HepG2 (cell line): ENCODE data around the gene MIDN. TPM values are rescaled to one million over a fixed set of nuclear protein-coding genes. Genes with fewer than 3 reads are reported as not detected.

Experiments
- CC2D1A ChIP-seq: sonication (generic); formaldehyde crosslinking; IDR thresholded peaks from 2 replicates; pipeline ENCODE4 v1.8.1; 2023; ENCODE audit warnings: mild to moderate bottlenecking, missing genetic modification reagents
- HNRNPK ChIP-seq: fragments of 200-400 bp; formaldehyde crosslinking; IDR thresholded peaks from 2 replicates; pipeline ENCODE4 v1.6.1; 2018; ENCODE audit warnings: low read length, low read depth, moderate library complexity, mild to moderate bottlenecking; ENCODE audit not compliant: poor library complexity, severe bottlenecking
- HOXA3 ChIP-seq: sonication (generic); formaldehyde crosslinking; IDR thresholded peaks from 2 replicates; pipeline ENCODE4 v1.5.0; 2020; ENCODE audit warnings: missing genetic modification reagents
- MIER2 ChIP-seq: IDR thresholded peaks from 2 replicates; pipeline ENCODE4 v1.6.1; 2016; ENCODE audit warnings: missing biosample characterization, missing genetic modification reagents
- MYC ChIP-seq: sonication (generic); formaldehyde crosslinking; IDR thresholded peaks from 2 replicates; pipeline ENCODE4 v1.9.0; 2021; ENCODE audit warnings: missing genetic modification reagents, borderline replicate concordance
- NCOA2 ChIP-seq: sonication (generic); formaldehyde crosslinking; IDR thresholded peaks from 2 replicates; pipeline ENCODE4 v1.8.0; 2022; ENCODE audit warnings: inconsistent platforms
- NFRKB ChIP-seq: fragments of 450-650 bp; IDR thresholded peaks from 2 replicates; pipeline ENCODE4 v1.6.1; 2017
- POLR2G ChIP-seq: fragments of 200-400 bp; formaldehyde crosslinking; IDR thresholded peaks from 2 replicates; pipeline ENCODE4 v1.6.1; 2018; ENCODE audit warnings: mild to moderate bottlenecking, low read depth, low read length, moderate library complexity
- TBX2 ChIP-seq: sonication (generic); formaldehyde crosslinking; IDR thresholded peaks from 2 replicates; pipeline ENCODE4 v1.5.0; 2020; ENCODE audit warnings: missing genetic modification reagents, mild to moderate bottlenecking, borderline replicate concordance
- XRCC5 ChIP-seq: fragments of 200-400 bp; formaldehyde crosslinking; optimal IDR thresholded peaks from 2 replicates; pipeline ENCODE3; 2017; ENCODE audit warnings: mild to moderate bottlenecking, low read length
- ZFP41 ChIP-seq: sonication (generic); formaldehyde crosslinking; IDR thresholded peaks from 2 replicates; pipeline ENCODE4 v1.4.0; 2020; ENCODE audit warnings: mild to moderate bottlenecking, missing genetic modification reagents, borderline replicate concordance
- ZFX ChIP-seq: sonication (generic); formaldehyde crosslinking; IDR thresholded peaks from 2 replicates; pipeline ENCODE4 v1.4.0; 2020; ENCODE audit warnings: mild to moderate bottlenecking, low read depth, missing genetic modification reagents, moderate library complexity
- ZFY ChIP-seq: sonication (generic); formaldehyde crosslinking; IDR thresholded peaks from 2 replicates; pipeline ENCODE4 v1.4.0; 2020; ENCODE audit warnings: missing genetic modification reagents
- ZNF232 ChIP-seq: sonication (generic); formaldehyde crosslinking; IDR thresholded peaks from 2 replicates; pipeline ENCODE4 v1.4.0; 2020; ENCODE audit warnings: missing genetic modification reagents, borderline replicate concordance
- ZNF260 ChIP-seq: sonication (generic); formaldehyde crosslinking; IDR thresholded peaks from 2 replicates; pipeline ENCODE4 v1.4.0; 2020; ENCODE audit warnings: missing genetic modification reagents, low read depth, mild to moderate bottlenecking, borderline replicate concordance
- ZNF263 ChIP-seq: sonication (generic); formaldehyde crosslinking; IDR thresholded peaks from 2 replicates; pipeline ENCODE4 v1.4.0; 2020; ENCODE audit warnings: missing genetic modification reagents
- ZNF343 ChIP-seq: sonication (generic); formaldehyde crosslinking; IDR thresholded peaks from 2 replicates; pipeline ENCODE4 v1.4.0; 2020; ENCODE audit warnings: mild to moderate bottlenecking, missing genetic modification reagents
- ZNF510 ChIP-seq: sonication (generic); formaldehyde crosslinking; IDR thresholded peaks from 2 replicates; pipeline ENCODE4 v1.4.0; 2020; ENCODE audit warnings: low read depth, mild to moderate bottlenecking, missing genetic modification reagents
- ZNF674 ChIP-seq: sonication (generic); formaldehyde crosslinking; IDR thresholded peaks from 2 replicates; pipeline ENCODE4 v1.5.0; 2020; ENCODE audit warnings: low read depth, mild to moderate bottlenecking, missing genetic modification reagents
- ZNF879 ChIP-seq: sonication (generic); formaldehyde crosslinking; IDR thresholded peaks from 2 replicates; pipeline ENCODE4 v1.8.1; 2023; ENCODE audit warnings: missing genetic modification reagents
- polyA plus RNA-seq, 8 experiments: library from polyadenylated mRNA; depleted of rRNA in 3 of 8; stranded (reverse) in 7 of 8; unstranded in 1 of 8; fragments of >200 nt; fragmentation: Illumina TruSeq in 4 of 8; extraction: Trizol in 4 of 8; gene quantifications; 2 replicates each; pipeline versions ENCODE4 v1.2.1 to v1.2.3, GENCODE V29; 2011 to 2016; ENCODE audit warnings: low read depth in 4 of 8, missing spikeins in 1 of 8, mixed read lengths in 1 of 8; ENCODE audit not compliant: insufficient read depth in 1 of 8
- total RNA-seq, 5 experiments: library from RNA; depleted of rRNA; stranded (reverse); fragments of >200 nt; fragmentation: Illumina TruSeq; extraction: Trizol; gene quantifications; 2 replicates each; pipeline ENCODE4 v1.2.3, GENCODE V29; 2016; ENCODE audit warnings: low read depth in 1 of 5
- TF ChIP-seq, protein P1 (sequence below): sonication (generic); formaldehyde crosslinking; IDR thresholded peaks from 2 replicates; pipeline ENCODE4 v1.4.0; 2020; ENCODE audit warnings: missing genetic modification reagents
- TF ChIP-seq, protein P2 (sequence below): sonication (generic); formaldehyde crosslinking; IDR thresholded peaks from 2 replicates; pipeline ENCODE4 v1.4.0; 2020; ENCODE audit warnings: mild to moderate bottlenecking, missing genetic modification reagents
- TF ChIP-seq, protein P3 (sequence below): sonication (generic); formaldehyde crosslinking; IDR thresholded peaks from 2 replicates; pipeline ENCODE4 v1.4.0; 2020; ENCODE audit warnings: missing genetic modification reagents

Gene MIDN
- total and polyA plus RNA-seq, 2 of the 13 experiments (the other 11 are each of a cell fraction or from before 2014, with no cell fraction given), result 8.4 to 18.0 TPM

DNA sequence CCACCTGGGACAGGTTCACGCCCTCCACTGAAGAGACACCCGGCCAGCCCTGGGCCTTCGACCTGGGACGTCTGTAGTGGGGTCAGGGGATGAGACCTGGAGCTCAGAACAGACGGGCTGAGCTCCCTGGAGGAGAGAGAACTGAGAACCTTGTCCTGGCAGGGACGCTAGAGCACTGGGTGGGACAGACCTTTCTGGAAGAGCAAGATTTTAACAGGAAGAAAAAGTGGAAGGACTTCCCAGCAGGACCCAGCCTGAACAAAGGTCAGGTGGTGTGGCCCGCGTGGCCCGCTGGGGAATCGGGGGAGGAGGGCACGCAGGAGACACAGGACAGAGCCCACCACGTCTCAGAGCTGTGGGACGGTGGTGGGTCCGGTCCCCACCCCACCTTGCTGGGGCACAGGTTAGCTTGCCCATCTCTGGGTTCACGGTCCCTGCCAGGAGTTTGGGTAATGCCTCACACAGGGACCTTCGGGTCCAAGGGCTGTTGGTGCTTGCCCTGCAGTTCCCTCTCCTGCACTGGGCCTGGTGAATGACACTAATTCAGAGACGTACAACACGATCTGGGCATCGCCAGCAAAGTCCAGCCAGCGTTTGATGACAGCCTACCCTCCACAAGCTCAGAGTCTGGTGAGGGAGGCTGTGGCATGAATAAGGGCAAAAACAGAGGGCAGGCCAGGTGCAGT, 36.1 kb downstream of the MIDN start (continued):
- 0 out of 2 replicates have a peak, but pooled peaks have one; percentile 47 for TF ChIP-seq ZNF232 (CRISPR knock-in tag)
- TF ChIP-seq, protein P1, sequence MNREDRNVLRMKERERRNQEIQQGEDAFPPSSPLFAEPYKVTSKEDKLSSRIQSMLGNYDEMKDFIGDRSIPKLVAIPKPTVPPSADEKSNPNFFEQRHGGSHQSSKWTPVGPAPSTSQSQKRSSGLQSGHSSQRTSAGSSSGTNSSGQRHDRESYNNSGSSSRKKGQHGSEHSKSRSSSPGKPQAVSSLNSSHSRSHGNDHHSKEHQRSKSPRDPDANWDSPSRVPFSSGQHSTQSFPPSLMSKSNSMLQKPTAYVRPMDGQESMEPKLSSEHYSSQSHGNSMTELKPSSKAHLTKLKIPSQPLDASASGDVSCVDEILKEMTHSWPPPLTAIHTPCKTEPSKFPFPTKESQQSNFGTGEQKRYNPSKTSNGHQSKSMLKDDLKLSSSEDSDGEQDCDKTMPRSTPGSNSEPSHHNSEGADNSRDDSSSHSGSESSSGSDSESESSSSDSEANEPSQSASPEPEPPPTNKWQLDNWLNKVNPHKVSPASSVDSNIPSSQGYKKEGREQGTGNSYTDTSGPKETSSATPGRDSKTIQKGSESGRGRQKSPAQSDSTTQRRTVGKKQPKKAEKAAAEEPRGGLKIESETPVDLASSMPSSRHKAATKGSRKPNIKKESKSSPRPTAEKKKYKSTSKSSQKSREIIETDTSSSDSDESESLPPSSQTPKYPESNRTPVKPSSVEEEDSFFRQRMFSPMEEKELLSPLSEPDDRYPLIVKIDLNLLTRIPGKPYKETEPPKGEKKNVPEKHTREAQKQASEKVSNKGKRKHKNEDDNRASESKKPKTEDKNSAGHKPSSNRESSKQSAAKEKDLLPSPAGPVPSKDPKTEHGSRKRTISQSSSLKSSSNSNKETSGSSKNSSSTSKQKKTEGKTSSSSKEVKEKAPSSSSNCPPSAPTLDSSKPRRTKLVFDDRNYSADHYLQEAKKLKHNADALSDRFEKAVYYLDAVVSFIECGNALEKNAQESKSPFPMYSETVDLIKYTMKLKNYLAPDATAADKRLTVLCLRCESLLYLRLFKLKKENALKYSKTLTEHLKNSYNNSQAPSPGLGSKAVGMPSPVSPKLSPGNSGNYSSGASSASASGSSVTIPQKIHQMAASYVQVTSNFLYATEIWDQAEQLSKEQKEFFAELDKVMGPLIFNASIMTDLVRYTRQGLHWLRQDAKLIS (CRISPR knock-in tag), result no peak
- TF ChIP-seq ZFY (CRISPR knock-in tag), result peak; percentile 21; the same call in 1 of the 2 replicates
- no peak for TF ChIP-seq TBX2
- no peak for TF ChIP-seq NFRKB
- no peak for TF ChIP-seq MIER2 (CRISPR knock-in tag)
- TF ChIP-seq ZNF343 (CRISPR knock-in tag), result no peak; the same call in 1 of the 2 replicates
- TF ChIP-seq ZNF879 (CRISPR knock-in tag), result no peak
- TF ChIP-seq, protein P2, sequence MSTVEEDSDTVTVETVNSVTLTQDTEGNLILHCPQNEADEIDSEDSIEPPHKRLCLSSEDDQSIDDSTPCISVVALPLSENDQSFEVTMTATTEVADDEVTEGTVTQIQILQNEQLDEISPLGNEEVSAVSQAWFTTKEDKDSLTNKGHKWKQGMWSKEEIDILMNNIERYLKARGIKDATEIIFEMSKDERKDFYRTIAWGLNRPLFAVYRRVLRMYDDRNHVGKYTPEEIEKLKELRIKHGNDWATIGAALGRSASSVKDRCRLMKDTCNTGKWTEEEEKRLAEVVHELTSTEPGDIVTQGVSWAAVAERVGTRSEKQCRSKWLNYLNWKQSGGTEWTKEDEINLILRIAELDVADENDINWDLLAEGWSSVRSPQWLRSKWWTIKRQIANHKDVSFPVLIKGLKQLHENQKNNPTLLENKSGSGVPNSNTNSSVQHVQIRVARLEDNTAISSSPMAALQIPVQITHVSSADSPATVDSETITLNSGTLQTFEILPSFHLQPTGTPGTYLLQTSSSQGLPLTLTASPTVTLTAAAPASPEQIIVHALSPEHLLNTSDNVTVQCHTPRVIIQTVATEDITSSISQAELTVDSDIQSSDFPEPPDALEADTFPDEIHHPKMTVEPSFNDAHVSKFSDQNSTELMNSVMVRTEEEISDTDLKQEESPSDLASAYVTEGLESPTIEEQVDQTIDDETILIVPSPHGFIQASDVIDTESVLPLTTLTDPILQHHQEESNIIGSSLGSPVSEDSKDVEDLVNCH, result 0 out of 2 replicates have a peak, but pooled peaks have one; percentile 35
- TF ChIP-seq ZNF674 (CRISPR knock-in tag), result no peak
- TF ChIP-seq HNRNPK, result no peak
- 0 out of 2 replicates have a peak, but pooled peaks have one; percentile 27 for TF ChIP-seq HOXA3 (CRISPR knock-in tag)
- peak; percentile 10; the same call in 1 of the 2 replicates for TF ChIP-seq ZFP41 (CRISPR knock-in tag)
- no peak for TF ChIP-seq ZNF260
- peak; percentile 75 for TF ChIP-seq POLR2G
- TF ChIP-seq ZNF510 (CRISPR knock-in tag), result no peak
- no peak for TF ChIP-seq NCOA2 (CRISPR knock-in tag)
- peak; percentile 75; the same call in 1 of the 2 replicates for TF ChIP-seq MYC (CRISPR knock-in tag)
- TF ChIP-seq, protein P3, sequence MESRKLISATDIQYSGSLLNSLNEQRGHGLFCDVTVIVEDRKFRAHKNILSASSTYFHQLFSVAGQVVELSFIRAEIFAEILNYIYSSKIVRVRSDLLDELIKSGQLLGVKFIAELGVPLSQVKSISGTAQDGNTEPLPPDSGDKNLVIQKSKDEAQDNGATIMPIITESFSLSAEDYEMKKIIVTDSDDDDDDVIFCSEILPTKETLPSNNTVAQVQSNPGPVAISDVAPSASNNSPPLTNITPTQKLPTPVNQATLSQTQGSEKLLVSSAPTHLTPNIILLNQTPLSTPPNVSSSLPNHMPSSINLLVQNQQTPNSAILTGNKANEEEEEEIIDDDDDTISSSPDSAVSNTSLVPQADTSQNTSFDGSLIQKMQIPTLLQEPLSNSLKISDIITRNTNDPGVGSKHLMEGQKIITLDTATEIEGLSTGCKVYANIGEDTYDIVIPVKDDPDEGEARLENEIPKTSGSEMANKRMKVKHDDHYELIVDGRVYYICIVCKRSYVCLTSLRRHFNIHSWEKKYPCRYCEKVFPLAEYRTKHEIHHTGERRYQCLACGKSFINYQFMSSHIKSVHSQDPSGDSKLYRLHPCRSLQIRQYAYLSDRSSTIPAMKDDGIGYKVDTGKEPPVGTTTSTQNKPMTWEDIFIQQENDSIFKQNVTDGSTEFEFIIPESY (CRISPR knock-in tag), result no peak
- peak; percentile 3 for TF ChIP-seq XRCC5
- TF ChIP-seq CC2D1A (CRISPR knock-in tag), result peak; percentile 94
- peak; percentile 59 for TF ChIP-seq ZFX
- peak; percentile 47 for TF ChIP-seq ZNF263
